ENCODE measurements around the gene CACNG7.

DNA sequence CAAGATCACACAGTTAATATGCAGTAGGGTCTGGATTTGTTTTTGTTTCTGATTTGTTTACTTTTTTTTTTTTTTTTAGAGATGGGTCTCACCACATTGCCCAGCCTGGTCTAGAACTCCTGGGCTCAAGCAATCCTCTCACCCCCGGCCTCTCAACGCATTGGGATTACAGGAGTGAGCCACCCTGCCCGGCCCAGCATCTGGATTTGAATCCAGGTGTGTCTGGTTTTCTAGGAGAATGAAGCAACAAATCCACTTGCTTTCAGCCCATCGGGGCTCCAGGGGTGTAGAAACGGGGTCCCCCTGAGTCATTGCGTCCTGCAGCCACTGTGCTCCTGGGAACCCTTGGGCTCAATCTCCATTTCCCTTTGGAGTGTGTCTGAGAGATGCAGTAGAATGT is 60.3 kb downstream of the CACNG7 start:
- TF ChIP-seq, protein P1, sequence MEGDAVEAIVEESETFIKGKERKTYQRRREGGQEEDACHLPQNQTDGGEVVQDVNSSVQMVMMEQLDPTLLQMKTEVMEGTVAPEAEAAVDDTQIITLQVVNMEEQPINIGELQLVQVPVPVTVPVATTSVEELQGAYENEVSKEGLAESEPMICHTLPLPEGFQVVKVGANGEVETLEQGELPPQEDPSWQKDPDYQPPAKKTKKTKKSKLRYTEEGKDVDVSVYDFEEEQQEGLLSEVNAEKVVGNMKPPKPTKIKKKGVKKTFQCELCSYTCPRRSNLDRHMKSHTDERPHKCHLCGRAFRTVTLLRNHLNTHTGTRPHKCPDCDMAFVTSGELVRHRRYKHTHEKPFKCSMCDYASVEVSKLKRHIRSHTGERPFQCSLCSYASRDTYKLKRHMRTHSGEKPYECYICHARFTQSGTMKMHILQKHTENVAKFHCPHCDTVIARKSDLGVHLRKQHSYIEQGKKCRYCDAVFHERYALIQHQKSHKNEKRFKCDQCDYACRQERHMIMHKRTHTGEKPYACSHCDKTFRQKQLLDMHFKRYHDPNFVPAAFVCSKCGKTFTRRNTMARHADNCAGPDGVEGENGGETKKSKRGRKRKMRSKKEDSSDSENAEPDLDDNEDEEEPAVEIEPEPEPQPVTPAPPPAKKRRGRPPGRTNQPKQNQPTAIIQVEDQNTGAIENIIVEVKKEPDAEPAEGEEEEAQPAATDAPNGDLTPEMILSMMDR (IDR thresholded peaks at IDR 0.05; ENCODE audit: borderline replicate concordance, extremely low read depth, low read length, poor library complexity, severe bottlenecking) = no peak
- TF ChIP-seq EZH2 (IDR thresholded peaks at IDR 0.05; ENCODE audit: borderline replicate concordance, low read depth, low read length, severe bottlenecking) = no peak
